NT2/D1 (cell line): Measurements from ENCODE around the gene PRR15.

ENCODE experiments used
- YY1 ChIP-seq: IDR thresholded peaks from 2 replicates; pipeline ENCODE4 v1.6.1; 2011; ENCODE audit not compliant: insufficient read length, insufficient read depth
- ZNF274 ChIP-seq: IDR thresholded peaks from 2 replicates; pipeline ENCODE4 v1.6.1; 2011; ENCODE audit warnings: mild to moderate bottlenecking, low read depth, low read length

- TF ChIP-seq YY1: no peak
- no peak for TF ChIP-seq ZNF274
Measured at GRCh38 chr7:29573567-29573966, 9.9 kb downstream of the PRR15 start.
